ENCODE results near the gene SHF.
"Not testable (repeated sequence)": the region's sequence is repeated elsewhere in the genome, so short reads cannot be mapped to it uniquely, and the experiment has no call there.

Gene SHF, protein sequence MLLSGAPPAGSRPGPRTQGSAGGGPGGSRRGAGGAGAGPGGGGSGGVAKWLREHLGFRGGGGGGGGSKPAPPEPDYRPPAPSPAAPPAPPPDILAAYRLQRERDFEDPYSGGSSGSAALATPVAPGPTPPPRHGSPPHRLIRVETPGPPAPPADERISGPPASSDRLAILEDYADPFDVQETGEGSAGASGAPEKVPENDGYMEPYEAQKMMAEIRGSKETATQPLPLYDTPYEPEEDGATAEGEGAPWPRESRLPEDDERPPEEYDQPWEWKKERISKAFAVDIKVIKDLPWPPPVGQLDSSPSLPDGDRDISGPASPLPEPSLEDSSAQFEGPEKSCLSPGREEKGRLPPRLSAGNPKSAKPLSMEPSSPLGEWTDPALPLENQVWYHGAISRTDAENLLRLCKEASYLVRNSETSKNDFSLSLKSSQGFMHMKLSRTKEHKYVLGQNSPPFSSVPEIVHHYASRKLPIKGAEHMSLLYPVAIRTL
- 4.2 to 37.0 (median 4.9) reads per million in 4 experiments for total RNA-seq

GRCh38 chr15:45187894-45188830, at the start of gene SHF:
Gene SHF (minus strand): TSS chr15:45187966. CDS start chr15:45187951, 15 bp downstream.
- DNase-seq, result peak; percentile 66

- not testable (repeated sequence) for DNase-seq
Observed at GRCh38 chr15:45236806-45237205, 49.0 kb upstream of the SHF start.

- no peak for DNase-seq
Observed at GRCh38 chr15:45234562-45235235, 46.9 kb upstream of the SHF start.

GRCh38 chr15:45231864-45232562, 44.2 kb upstream of the SHF start:
- no peak for DNase-seq

DNA sequence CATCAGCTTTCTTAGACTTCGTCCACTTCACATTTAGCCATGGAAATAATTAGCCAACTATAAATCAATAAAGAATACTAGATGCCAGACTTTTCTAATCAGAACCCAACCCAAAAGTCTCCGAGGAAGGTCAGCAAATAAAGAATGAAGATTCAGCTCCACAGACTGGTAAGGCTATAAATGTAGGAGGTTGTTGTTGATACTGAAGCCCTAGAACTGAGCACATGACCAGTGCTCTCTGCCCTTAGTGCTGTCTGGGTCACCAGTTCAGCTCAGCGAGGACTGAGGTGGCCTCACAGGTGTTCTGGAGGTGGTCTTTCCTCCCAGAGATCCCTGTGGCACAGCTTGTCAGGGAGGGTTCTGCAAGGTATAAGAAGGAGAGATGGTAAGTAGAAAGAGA, 43.4 kb upstream of the SHF start:
- no peak for DNase-seq

GRCh38 chr15:45230245-45230965, 42.6 kb upstream of the SHF start:
- DNase-seq, result no peak

DNA sequence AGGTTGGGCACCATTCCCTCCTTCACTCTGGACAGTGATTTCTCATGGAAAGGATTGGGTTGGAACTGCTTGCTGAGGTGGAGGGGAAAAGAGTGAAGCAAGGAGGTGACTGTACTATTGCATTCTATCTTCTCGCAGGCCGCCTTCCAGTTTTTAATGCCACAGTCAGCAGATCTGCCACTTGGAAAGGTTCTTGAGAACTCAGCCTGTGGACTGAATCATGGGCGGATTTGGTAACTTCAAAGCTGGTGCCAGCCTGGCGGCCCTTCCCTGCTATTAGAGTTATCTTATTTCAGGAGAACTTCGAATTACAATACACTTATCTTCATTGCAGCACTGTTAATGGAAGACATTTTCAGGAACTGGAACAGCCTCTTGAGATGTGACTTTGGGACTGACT, 41.2 kb upstream of the SHF start:
- no peak for DNase-seq

DNA sequence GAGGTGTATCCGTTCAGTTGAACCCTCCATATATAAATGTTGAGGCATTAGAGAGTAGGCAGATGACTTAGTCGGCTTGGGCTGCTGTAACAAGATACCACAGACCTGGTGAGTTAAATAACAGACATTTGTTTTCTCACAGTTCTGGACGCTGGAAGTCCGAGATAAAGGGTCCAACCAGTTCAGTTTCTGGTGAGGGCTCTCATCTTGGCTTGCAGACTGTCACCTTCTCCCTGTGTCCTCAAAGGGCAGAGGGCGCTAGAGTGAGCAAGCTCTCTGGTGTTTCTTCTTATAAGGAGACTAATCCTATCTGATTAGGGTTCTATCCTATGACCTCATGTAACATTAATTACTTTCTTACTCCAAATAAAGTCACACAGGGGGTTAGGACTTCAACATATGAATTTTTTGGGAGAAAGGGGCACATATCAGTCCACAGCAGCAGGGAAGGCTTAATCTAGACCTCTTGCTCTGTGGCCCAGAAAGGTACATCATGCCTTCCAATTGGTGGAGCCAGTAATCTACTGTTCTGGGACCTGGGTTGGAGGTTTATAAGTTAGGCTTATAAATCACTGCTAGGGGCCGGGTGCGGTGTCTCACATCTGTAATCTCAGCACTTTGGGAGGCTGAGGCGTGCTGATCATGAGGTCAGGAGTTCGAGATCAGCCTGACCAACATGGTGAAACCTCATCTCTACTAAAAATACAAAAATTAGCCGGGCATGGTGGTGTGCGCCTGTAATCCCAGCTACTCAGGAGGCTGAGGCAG, 37.9 kb upstream of the SHF start:
- DNase-seq, result no peak

DNA sequence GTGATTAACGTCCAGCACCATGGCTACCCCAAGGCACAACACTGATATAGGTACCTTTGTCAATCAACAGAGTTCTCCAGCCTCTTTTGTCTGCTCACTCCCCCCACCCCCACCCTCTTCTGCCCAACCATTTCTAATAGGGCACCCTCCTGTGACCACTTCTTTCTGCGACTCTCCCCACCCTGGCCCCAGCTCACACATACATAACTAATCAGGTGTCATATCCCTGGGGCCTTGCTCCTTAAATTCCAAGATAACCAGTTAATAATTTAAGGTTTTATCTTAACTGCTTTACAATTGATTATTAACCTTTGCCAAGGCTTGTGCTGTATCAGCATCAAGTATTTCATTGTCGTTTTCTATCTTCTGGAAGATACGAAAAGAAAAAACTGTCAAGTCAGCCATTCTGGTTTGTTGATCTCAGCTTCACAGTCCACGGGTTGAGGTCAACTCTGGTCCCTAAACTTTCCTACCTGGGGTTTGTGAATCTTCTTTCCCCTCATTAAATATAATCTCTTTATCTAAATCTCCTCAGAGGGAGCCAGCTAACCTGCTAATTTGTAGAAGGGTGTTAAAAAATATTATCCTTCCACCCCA, 37.0 kb upstream of the SHF start:
- no peak for DNase-seq

- DNase-seq, result no peak
Observed at GRCh38 chr15:45221967-45222366, 34.2 kb upstream of the SHF start.

DNA sequence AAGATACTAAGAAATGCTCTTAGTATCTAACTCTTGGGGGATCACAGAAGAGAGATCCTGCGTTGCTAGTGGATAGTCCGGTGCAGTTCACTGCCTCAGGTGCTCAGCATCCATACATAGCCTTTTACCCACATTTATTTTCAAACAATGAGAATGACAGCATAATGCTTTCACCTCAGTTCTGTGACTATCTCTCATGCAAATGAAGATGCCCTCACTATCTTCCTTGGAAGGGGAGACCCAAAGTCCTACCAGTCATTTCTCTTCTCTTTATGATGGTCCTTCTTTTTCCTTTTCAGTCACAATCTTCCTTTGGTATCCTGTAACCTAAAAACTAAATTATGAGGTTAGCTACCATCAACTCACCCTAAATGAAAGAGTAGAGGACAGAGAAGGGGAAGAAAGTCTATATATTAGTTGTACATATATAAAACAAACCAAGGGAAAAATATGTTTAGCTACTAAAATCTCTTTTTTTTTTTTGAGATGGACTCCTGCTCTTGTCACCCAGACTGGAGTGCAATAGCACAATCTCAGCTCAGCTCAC, 33.4 kb upstream of the SHF start:
- DNase-seq, result no peak

GRCh38 chr15:45212493-45212892, 24.7 kb upstream of the SHF start:
- DNase-seq, result no peak

DNA sequence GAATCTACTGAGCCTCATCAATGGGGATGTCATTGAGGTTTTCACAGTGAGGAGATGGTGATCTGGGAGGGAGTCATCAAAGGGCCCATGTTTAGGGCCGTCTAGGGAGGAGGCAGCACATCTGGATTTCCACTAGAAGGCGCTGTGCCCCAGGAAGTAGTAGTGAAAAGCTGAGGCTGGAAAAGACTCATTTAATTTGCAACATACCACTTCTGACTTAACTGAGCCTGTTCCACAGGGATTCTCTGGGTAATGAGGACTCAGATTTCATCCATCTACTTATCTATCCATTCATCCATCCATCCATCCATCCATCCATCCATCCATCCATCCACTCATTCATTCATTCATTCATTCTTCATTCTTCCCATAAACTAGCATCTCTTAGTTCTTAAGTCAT, 17.4 kb upstream of the SHF start:
- peak; percentile 14 for DNase-seq

- DNase-seq, result no peak
Observed at GRCh38 chr15:45203182-45203581, 15.4 kb upstream of the SHF start.

GRCh38 chr15:45201869-45202268, 14.1 kb upstream of the SHF start:
- DNase-seq, result no peak

DNA sequence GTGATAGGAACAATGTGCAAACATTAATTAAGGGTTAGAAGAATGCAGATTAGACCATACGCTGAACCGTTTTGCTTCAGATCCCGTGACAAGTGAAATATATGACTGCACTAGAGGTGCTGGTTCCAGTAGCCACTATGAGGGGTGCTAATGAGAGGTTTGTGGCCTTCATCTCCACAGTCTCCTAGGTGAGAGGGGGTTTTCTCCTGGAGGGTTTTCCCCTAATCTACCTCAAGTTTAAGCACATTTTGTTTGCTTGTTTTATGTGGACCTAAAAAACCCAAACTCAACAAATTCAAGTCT, 13.7 kb upstream of the SHF start:
- no peak for DNase-seq

DNA sequence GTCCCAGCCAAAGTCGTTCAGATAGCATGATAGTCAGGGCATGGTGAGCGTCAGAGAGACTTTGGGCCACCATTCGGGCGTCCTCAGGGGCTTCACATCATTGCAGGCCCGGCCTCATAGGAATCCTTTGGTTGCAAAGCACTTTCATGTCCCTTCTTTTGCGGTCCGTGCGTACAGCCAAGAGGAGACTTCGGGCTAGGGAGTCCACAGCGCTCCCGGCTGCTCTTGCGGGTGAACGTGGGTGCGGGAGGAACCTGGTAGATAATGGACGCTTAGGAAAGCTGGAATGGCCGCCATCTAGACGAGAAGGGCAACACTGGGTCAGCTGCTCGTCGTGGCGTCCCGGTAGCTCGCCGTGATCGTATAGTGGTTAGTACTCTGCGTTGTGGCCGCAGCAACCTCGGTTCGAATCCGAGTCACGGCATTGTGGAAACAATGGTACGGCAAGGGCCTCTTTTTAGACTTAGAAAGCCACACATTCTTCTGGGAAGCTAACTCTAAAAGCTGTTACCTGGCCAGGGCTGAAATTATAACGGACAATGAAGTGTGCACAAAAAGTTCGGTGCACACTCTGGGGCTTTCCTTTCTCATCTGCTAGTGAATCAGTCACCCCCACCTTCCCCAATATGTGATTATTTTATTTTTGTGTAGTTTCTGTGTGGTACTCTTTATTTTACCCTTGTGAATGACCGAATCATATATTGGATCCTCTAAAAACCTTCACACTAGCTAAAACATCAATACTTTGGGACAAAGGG, 13.2 kb upstream of the SHF start:
- DNase-seq, result peak; percentile 52

DNA sequence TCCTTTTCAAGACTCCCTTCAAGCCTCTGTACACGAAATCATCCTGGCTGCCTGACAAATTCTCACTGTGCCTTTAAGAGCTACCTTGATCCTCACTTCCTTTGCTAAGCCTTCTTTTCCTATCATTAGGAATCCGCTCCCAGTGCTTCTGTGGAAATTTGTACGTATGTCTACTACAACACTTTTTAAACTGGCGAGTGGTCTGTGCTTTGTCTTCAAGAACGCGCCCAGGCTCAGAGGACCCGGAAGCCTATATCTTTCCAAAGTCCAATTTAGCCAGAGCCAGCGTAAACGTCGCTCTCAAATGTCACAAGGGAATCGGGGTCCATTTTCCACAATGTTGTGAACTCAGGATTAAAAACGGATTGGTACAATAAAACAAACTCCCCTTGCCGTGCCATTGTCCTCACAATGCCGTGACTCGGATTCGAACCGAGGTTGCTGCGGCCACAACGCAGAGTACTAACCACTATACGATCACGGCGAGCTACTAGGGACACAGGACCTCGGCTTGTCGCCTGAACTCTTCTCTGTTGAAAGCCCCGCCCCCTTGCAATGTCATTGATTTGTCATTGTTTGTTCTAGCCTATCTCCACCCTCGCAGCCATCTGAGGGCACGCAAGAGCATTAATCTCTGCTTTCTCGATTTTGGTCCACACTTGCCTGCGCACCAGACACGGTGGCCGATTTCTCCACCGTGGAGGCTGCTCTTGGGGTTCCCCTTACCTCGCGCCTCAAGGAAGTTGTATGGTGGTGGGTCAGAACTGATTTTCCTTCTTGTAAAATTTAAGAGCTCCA, 12.4 kb upstream of the SHF start:
- DNase-seq, result peak; percentile 89
